Kidney glomerular epithelial cell (primary cell): ENCODE measurements around the gene DBNDD2.
A peak's percentile ranks its signal among the peaks of the same experiment; 100 is the strongest.

ENCODE experiments used
- DNase-seq: peaks from one replicate; lab custom pipeline; 2025; lab: John Stamatoyannopoulos, UW

The DBNDD2 gene

GRCh38 chr20:45387274-45387673 is 20.8 kb upstream of the DBNDD2 start:
- DNase-seq: no peak

DNA sequence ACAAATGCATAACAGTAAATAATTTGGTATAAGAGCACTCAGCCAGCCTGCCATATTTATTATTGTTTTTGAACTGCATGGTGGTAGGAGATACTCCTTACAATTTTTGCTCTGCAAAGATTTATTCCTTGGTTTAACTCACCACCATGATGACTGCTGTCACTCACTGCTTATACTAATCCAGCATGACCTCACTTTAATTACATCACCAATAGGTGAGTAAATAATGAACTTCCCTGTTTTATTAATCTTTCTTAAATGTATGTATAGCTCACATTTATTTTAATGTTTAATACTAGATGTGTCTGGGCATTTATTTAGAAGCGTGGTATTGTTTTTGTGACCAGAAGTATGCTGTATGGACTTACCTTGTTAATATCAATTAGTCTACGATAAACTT is 17.2 kb upstream of the DBNDD2 start:
- DNase-seq: no peak

DNA sequence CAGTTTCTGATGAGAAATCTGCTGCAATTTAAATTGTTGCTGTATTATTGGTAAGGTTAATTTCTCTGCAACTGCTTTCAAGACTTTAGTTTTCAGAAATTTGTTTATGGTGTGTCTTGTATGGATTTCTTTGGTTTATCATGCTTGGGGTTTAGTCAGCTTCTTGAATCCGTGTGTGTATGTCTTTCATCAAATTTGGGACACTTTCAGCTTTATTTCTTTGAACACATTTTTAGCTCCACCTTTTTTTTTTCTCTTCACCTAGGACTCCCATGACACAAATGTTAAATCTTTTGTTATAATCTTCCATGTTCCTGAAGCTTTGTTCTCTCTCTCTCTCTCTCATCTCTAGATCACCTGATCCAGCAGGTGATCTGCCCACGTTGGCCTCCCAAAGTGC is 16.5 kb upstream of the DBNDD2 start:
- no peak for DNase-seq

GRCh38 chr20:45392733-45393132 is 15.4 kb upstream of the DBNDD2 start:
- no peak for DNase-seq

- no peak for DNase-seq
Measured at GRCh38 chr20:45394221-45395113, 13.6 kb upstream of the DBNDD2 start.

DNA sequence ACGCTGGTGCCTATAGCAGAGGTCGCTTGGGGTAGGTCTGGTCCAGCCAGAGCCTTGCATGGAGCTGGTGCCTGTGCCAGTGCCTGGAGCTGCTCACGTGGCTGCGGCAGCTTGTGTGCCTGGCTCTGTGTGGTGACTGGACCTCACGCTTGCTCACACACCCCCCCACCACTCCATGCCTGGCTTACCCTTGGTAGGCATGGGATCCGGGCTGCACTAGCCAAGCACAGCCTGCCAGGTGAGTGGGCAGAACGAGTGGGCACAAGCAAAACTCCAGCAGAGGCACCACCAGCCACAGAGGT is 13.0 kb upstream of the DBNDD2 start:
- no peak for DNase-seq

- DNase-seq: no peak
Measured at GRCh38 chr20:45399018-45399417, 9.1 kb upstream of the DBNDD2 start.

DNA sequence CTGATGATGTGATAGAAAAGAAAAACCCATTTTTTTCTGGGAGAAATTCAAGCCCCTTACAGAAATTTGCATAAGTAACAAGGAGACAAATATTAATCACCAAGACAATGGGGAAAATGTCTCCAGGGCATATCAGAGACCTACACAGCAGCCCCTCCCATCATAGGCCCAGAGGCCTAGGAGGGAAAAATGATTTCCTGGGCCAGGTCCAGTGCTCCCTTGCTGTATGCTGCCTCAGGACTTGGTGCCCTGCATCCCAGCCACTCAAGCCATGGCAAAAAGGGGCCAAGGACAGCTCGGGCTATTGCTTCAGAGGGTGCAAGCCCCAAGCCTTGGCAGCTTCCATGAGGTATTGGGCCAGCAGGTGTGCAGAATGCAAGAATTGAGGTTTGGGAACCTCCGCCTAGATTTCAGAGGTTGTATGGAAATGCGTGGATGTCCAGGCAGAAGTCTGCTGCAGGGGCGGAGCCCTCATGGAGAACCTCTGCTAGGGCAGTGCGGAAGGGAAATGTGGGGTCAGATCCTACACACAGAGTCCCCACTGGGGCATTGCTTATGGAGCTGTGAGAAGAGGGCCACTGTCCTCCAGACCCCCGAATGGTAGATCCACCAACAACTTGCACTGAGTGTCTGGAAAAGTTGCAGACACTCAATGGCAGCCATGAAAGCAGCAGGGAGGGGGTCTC is 7.6 kb upstream of the DBNDD2 start:
- no peak for DNase-seq

- peak; percentile 79 for DNase-seq
Measured at GRCh38 chr20:45402946-45403345, 5.1 kb upstream of the DBNDD2 start.

- DNase-seq: no peak
Measured at GRCh38 chr20:45404438-45404837, 3.7 kb upstream of the DBNDD2 start.

DNA sequence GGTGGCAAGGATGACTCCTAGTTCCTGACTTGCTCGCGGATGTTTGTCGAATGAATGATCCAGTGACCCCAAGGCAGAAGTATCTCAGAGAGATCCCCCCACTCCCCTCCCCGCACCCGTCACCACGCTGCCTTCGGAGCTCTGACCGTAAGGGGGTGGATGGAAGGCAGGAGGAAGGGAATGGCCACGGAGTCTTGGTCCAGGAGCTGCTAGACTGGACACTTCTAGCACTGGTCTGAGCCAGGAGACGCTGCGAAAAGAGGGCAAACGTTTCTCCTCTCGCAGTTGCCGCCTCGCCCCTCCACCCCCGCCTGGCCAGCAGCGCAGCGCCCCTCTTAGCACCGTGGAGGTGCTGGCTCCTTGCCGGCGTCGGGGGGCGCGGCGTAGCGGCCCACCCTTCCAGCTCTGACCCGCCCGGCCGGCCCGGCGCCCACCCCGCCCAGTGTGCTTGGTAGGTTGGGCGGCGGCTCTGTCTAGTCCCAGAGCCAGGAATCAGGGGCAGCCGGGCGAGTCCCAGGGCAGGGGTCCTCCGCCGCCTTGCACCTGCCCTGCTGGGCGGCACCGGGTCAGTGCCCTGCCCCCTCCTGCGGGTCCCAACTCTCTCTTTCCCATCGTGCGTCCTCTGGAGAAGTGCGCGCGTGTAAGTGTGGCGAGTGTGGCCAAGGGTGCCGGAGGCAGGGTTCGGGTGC is 2.4 kb upstream of the DBNDD2 start:
- DNase-seq: no peak

DNA sequence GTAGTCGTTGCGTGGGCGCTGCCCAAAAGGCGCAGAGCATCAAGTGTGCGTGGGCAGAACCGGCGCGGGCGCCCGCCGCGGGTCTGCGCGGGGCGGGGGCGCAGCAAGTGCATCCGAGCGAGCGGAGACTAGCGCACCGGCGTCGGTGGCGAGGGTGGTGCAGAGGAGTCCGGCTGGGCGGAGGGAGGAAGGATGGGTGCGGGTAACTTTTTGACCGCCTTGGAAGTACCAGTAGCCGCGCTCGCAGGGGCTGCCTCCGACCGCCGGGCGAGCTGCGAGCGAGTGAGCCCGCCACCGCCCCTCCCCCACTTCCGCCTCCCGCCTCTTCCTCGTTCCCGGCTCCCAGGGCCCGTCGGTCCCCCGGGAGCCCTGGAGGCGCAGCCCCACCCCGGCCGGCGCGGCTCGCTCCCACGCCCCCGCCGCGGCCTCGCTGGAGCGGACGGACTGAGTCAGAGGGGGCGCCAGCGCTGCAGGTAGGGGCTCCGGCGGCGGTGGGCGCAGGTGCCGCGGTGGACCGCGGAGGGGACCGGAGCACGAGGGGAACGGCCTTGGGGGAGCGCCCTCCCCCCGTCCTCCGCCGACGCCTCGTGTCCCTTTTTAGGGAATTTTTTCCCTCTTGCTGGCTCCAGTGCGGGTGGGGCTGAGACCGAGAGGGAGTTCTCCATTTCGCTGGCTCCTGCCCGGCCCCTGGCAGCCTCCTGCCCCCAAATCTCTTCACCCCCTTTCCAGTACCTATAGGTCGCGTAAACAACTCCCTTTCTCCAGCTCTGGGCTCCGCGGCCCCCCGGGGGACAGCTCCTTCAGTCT is 1.6 kb upstream of the DBNDD2 start:
- peak; percentile 18 for DNase-seq

DNA sequence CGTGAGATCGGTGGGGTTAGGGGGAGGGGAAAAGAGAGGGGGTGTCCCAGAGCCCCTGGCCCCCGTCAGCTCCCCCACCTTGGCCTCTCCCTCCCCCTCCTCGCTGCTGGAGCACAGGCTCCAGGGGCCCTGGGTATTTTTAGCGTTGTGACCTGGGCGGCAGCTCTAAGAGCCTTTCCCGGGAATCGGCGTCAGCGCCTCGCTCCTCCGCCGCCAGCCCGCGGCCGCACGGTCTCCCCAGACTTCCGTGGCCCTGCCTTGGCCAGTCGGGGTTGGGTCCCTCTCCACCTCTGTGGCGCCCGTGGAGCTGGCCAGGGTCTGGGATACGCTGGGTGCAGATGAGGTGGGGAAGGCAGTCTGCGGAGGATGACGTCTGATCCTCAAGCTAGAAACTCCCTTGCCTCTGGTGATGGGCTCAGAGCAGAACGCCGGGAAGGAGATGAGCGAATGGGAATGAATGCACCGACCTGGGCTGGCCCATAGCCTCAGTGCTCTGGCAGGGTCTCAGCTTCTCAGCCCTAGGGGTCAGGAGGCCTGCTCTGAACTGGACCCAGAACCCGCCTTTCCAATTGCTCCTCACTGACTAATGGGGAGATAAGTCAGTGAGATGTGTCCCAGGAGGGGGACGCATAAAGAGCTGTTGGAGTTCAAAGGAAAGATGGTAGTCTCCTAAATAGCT is 883 bp upstream of the DBNDD2 start:
- DNase-seq: peak; percentile 12

DNA sequence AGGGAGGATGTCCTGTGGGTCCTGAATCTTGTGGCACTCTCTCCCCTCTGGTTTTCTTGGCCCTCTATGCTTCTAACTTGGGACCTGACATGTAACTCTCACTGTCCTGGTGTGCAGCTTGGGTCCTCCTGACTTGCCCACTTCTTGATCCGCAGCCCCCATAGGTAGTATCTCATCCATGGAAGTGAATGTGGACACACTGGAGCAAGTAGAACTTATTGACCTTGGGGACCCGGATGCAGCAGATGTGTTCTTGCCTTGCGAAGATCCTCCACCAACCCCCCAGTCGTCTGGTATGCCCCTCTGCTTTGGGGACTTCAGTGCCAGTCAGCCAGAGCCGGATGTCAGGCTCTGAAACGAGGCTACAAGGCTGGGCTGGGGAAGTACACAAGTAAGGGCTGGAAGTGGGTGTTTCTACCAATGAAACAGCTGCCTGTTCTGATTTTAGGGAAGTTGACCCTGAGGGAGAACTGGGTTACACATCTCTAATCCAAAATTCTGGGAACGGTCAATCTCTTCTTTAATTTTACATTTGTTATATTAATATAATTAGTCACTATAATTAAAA is 641 bp downstream of the DBNDD2 start:
- DNase-seq: no peak

DNA sequence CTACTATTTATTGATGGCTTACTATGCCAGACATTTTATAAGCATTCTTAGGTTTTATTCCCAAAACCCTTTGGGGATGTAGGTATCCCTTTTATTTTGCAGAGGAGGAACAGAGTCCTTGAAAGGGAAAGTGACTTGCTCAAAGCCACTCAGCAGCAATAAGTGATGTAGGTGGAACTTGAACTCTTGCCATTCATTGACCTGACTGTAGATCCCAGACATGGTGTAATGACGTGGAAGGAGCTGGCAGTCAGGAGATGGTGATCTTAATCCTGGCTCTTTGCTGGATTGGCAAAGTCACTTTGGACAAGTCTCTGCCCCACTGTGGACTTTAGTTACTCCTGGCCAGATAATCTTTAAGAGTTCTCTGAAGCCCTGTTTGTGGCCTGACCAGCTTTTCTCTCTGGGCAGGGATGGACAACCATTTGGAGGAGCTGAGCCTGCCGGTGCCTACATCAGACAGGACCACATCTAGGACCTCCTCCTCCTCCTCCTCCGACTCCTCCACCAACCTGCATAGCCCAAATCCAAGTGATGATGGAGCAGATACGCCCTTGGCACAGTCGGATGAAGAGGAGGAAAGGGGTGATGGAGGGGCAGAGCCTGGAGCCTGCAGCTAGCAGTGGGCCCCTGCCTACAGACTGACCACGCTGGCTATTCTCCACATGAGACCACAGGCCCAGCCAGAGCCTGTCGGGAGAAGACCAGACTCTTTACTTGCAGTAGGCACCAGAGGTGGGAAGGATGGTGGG is 1.6 kb downstream of the DBNDD2 start:
- DNase-seq: no peak

DNA sequence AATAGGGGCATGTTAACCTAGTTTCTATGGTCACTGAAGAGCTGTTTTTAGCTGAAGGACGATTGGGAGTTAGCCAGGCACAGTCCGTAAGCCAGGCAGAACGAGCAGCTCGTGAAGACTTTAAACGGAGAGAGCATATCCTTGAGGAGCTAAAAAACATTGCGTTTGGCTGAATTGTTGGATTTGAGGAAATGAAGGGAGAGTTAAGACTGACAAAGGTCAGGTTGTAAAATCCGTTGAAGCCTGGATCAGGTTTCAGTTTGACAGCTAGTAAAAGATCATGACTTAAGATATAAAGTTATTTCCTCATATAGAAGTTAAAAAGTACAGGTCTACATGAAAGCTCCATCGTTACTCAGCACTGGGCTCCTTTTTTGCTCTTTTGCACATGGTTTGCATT is 2.8 kb downstream of the DBNDD2 start:
- no peak for DNase-seq

- no peak for DNase-seq
Measured at GRCh38 chr20:45412653-45413052, 4.6 kb downstream of the DBNDD2 start.

DNA sequence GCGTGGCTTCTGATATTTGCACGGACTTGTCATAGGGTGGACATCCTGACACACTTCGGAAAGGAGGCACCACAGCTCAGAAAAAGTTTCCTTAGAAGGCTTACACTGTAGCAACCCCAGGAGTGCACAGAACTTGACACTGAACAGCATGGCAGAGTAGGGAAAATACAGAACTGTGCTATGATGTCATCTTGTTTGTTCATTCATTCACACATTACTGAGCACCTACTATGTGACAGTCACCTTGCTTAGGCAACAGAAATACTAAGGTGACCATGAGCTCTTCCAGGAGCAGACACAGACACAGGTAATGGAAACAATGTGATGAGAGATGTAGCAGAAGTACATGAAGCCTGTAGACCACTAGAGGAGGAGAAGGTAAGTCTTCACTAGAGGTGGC is 5.4 kb downstream of the DBNDD2 start:
- DNase-seq: no peak

- DNase-seq: peak; percentile 83
Measured at GRCh38 chr20:45415822-45416637, 7.9 kb downstream of the DBNDD2 start, which contains the start of gene PIGT. PIGT (plus strand) TSS chr20:45416141; CDS start chr20:45416157, 16 bp downstream.

DNA sequence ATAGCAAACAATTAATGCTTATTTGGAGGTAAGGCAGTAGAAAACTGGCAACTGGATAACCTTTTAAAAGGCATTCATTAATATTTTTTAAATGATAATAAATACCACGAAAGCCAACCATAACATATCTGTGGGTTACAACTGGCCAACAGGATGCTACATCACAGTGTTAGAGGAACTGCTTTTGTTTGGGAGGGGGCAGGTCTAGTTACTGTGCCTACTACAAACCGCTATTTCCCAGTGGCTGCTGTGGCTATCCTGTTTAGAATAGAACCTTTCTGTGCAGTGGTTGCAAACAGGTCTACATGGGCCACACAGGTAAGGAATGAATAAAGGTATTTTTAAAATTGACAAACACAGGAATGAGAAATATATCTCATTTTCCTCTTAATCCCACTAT is 8.8 kb downstream of the DBNDD2 start:
- no peak for DNase-seq
